Activated effector memory CD4-positive, alpha-beta T cell treated with Interleukin-2 at 50 U/mL for 16 hours (primary cell): Measurements from ENCODE around the gene CARMIL1.
"Not testable (repeated sequence)": the region's sequence is repeated elsewhere in the genome, so short reads cannot be mapped to it uniquely, and the experiment has no call there.

Experiments
- DNase-seq: peaks from one replicate; pipeline ENCODE4 v3.0.0-alpha.2; 2020

Gene CARMIL1

GRCh38 chr6:25586119-25586518 is 306.9 kb downstream of the CARMIL1 start:
- not testable (repeated sequence) for DNase-seq

DNA sequence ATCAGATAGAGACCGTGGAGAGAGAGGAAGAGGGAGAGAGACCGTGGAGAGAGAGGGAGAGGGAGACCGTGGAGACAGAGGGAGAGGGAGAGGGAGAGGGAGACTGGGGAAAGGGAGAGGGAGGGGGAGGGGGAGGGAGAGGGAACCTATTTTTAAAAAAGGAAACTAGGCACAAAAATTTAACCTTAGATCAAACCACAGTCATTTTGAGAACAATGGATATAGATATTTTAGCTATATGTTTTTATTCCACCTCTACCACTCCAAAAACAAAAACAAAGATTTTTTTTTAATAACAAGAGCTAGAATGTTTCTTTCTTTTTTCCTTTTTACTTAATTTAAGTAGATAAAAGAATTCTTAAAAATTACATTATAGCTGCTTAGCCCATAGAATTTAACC is 307.8 kb downstream of the CARMIL1 start:
- no peak for DNase-seq

GRCh38 chr6:25590986-25591385 is 311.8 kb downstream of the CARMIL1 start:
- no peak for DNase-seq

GRCh38 chr6:25596928-25597818 is 318.0 kb downstream of the CARMIL1 start:
- DNase-seq, result no peak

GRCh38 chr6:25599516-25600085 is 320.4 kb downstream of the CARMIL1 start:
- DNase-seq, result no peak

GRCh38 chr6:25601800-25602673 is 322.9 kb downstream of the CARMIL1 start:
- no peak for DNase-seq

- DNase-seq, result no peak
These were observed 323.5 kb downstream of the CARMIL1 start for GRCh38 chr6:25602674-25602982.

GRCh38 chr6:25603251-25603650 is 324.1 kb downstream of the CARMIL1 start:
- DNase-seq, result no peak

DNA sequence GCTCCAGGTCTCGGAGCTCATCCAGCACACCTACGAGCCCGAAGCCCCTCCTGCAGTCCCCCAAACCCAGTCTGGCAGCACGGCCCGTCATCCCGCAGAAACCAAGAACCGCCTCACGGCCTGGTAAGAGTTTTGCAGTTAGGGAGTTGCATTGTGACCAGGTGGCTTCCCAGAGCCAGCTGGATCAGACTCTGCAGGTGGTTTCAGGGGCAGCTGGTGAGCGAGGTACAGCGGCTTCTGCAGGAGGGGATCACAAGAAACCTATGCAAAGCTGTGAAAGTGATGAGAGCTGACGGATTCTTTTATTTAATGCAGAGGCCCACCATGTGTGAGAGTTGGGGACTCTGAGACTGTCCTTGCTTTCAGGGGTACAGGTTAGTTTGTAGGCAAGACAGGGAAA is 327.0 kb downstream of the CARMIL1 start:
- no peak for DNase-seq

- no peak for DNase-seq
These were observed 329.5 kb downstream of the CARMIL1 start for GRCh38 chr6:25608558-25609174.

DNA sequence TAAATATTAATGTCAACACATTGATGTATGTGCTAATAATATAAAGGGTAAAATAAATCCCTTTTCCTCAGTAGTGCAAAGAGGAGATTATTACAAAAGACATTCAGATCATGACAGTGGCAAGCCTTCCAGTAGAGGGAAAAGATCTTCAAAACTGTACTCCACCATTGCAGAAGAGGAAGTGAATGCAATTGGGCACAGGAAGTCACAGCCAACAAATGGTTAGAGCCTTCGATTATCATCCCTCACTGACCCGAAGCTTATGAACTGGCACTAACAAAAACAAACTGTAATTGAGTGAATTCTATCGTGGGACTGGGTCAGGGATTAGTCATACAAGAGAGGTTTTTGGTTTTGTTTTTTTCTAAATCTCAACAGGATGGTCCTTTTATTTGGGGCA is 333.5 kb downstream of the CARMIL1 start:
- no peak for DNase-seq

DNA sequence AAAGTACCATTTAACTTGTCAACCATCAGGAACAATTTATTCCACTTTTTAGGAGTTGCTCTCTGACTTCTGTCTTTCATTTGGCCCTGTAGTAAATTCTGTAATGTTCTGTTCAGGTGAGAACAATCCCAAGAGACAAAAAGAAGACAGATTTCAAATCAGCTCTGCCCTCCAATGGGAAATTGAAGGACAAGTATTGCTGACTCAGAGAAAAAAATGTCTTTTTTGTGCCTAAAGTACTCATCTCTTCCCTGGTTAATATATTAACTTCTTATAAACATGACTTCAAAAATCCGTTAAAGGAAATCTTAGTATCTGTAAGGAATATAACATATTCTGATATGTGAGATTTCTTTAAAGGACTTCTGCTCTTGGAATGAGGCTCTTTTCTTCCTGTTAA is 334.2 kb downstream of the CARMIL1 start:
- no peak for DNase-seq

DNA sequence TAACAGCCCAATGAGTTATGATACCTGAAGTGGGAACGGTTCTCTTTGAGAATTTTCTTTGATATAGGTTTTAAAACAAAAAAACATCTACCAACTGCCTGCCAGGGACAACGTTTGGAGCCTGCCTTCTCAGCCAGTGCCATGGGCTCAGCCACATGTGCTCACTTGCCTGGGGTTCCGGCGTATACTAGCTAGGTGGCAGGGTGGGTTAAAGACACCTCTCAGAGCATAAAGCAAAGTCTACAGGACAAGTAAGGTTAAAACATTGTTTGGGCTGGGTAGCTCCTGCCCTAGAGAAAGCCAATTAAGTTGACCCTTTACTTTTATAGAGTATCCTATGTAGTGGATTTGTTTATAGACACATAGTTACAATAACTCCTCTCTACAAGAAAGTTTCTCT is 334.9 kb downstream of the CARMIL1 start:
- DNase-seq, result no peak

- DNase-seq, result no peak
These were observed 336.3 kb downstream of the CARMIL1 start for GRCh38 chr6:25615471-25615870.

DNA sequence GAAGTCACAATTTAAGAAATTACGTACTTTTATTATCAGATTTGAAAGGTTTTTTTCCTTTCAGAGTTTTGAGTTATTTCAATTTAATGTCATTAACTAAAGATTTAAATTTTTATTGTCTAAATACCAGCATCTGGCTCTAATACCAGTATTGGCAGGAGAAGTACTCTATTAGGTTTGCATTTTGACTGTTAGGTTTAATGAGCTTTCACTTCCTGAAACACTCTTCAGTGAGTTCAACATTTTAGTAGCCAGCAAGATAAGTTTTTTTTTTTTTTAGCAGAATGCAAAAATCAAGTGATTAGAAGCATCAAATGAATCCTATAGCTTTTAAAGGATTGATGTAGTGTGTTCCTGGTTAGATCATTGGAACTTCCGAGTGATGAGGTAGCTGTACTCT is 338.8 kb downstream of the CARMIL1 start:
- DNase-seq, result no peak

- DNase-seq, result no peak
These were observed 340.0 kb downstream of the CARMIL1 start for GRCh38 chr6:25619217-25619616.

- DNase-seq, result no peak
These were observed 341.2 kb downstream of the CARMIL1 start for GRCh38 chr6:25620391-25620790.

GRCh38 chr6:25623065-25623464 is 343.9 kb downstream of the CARMIL1 start:
- no peak for DNase-seq

GRCh38 chr6:25623879-25624278 is 344.7 kb downstream of the CARMIL1 start:
- DNase-seq, result no peak

- no peak for DNase-seq
These were observed 347.8 kb downstream of the CARMIL1 start for GRCh38 chr6:25627001-25627400.

GRCh38 chr6:25628471-25629197 is 349.5 kb downstream of the CARMIL1 start:
- DNase-seq, result no peak

DNA sequence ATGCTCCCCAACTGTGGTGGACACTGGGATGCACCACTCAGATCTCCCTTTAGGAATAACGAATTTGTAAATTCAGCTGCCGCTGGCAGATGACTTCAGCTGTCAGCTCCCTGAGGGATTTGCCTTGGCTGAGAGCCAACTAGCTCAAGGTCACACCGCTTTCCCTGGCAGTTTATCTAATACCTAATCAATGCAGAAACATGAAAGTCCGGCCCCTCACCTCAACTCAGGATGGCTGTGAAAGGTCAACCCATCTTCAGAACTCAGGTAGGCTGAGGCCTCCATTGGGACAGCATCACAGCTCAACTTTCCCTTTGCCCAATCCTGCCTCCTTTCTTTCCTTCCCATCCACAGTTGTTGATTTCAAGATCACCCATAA is 350.0 kb downstream of the CARMIL1 start:
- no peak for DNase-seq
